Measurements from ENCODE around the gene TAF15. TPM values are rescaled to one million over a fixed set of nuclear protein-coding genes. Genes with fewer than 3 reads are reported as not detected.

Gene TAF15
- total RNA-seq, 2 experiments from 2014 or later: 65.9 to 256 TPM

GRCh38 chr17:35841505-35841904, 32.2 kb downstream of the TAF15 start:
- Histone ChIP-seq H3K4me3 (ENCODE audit: low read depth, low read length, poor library complexity, severe bottlenecking) (no peak overlapping the region), H2AFZ (ENCODE audit: low read length) (no peak overlapping the region), H3K4me1 (ENCODE audit: insufficient read depth, low read length, poor library complexity, severe bottlenecking) (no peaks in the 10 kb centered on the region), H3K9me2 (ENCODE audit: insufficient read depth, low read length) (no peaks in the 10 kb centered on the region), H3K4me2 (ENCODE audit: low read length) (no peak overlapping the region), H3K36me3 (ENCODE audit: insufficient read depth, low read length) (peaks cover 99% of the 10 kb centered on the region), H3K79me2 (ENCODE audit: insufficient read depth, low read depth, low read length) (no peaks in the 10 kb centered on the region), H3K27ac (ENCODE audit: low read depth, low read length, poor library complexity, severe bottlenecking) (no peak overlapping the region), H3K9me3 (ENCODE audit: low read length) (no peaks in the 10 kb centered on the region), H4K20me1 (ENCODE audit: insufficient read depth, low read length) (no peaks in the 10 kb centered on the region)
- no TSS peak for BruUV-seq (replicated peaks)
- ChIA-PET CTCF (ENCODE audit: unreplicated experiment) (no interaction called here), POLR2A (interaction anchor here (0.7 kb wide), 1 partner anchor 1535 kb away, joined by 4 read pairs; no protein-coding TSS in a partner anchor)
- DNase-seq (ENCODE audit: low spot score): no peak
- no peak for TF ChIP-seq EZH2phosphoT487 (IDR thresholded peaks at IDR 0.05; ENCODE audit: borderline replicate concordance, low read depth, low read length)
- intact Hi-C loops (cut with micrococcal nuclease; ENCODE audit: unreplicated experiment): no loop called here

DNA sequence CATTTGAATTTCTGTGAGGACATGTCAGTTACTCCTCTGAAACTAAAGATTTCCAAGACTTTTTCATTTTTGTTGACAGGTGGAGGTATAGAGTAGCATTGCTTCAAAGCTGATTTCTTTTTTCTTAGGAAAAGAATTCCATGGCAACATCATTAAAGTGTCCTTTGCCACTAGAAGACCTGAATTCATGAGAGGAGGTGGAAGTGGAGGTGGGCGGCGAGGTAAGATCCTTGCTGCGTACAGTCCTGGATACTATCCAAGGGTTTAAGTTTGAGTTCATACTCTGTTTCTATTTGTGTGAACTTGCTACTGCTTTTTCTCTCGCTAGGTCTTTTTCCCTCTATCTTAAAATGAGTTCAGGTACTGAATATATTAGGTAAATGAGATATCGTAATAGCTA, 33.0 kb downstream of the TAF15 start:
- H4K20me1 ChIP-seq (ENCODE audit: insufficient read depth, low read length): no peaks in the 10 kb centered on the region
- BruUV-seq (replicated peaks): no TSS peak
- no peaks in the 10 kb centered on the region for H3K79me2 ChIP-seq (ENCODE audit: insufficient read depth, low read depth, low read length)
- H3K9me3 ChIP-seq (ENCODE audit: low read length): no peaks in the 10 kb centered on the region
- H3K27ac ChIP-seq (ENCODE audit: low read depth, low read length, poor library complexity, severe bottlenecking): no peak overlapping the region
- intact Hi-C loops (cut with micrococcal nuclease; ENCODE audit: unreplicated experiment): no loop called here
- TF ChIP-seq EZH2phosphoT487 (IDR thresholded peaks at IDR 0.05; ENCODE audit: borderline replicate concordance, low read depth, low read length): no peak
- no peak for TF ChIP-seq CTCF (conservative IDR thresholded peaks at IDR 0.05; ENCODE audit: low read length)
- no peak for DNase-seq (ENCODE audit: low spot score)
- H3K4me2 ChIP-seq (ENCODE audit: low read length): no peak overlapping the region
- no peaks in the 10 kb centered on the region for H3K4me1 ChIP-seq (ENCODE audit: insufficient read depth, low read length, poor library complexity, severe bottlenecking)
- no peaks in the 10 kb centered on the region for H3K9me2 ChIP-seq (ENCODE audit: insufficient read depth, low read length)
- H3K4me3 ChIP-seq (ENCODE audit: low read depth, low read length, poor library complexity, severe bottlenecking): no peak overlapping the region
- peaks cover 99% of the 10 kb centered on the region for H3K36me3 ChIP-seq (ENCODE audit: insufficient read depth, low read length)
- POLR2A ChIA-PET: interaction anchor here (0.6 to 1.1 kb wide), 2 partner anchors 9 to 387 kb away, joined by 3 read pairs; no protein-coding TSS in a partner anchor
- no peak overlapping the region for H2AFZ ChIP-seq (ENCODE audit: low read length)
- CTCF ChIA-PET (ENCODE audit: unreplicated experiment): no interaction called here

DNA sequence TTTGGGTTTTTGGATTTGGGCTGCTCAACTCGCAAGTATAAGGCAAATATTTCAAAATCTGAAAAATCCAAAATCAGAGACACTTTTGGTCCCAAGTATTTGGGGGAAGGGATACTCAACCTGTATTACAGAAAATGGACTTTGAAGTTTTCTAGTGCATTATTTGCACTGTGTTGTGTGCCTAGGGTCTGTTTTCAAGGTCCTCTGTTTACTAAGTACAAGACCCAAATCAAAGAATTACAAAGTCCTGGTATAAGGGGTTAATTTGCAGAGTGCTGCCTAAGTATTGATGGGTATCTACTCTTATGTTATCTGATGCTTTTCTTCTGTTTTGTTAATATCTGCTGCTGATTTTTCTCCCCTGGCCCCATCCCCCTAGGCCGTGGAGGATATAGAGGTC, 34.4 kb downstream of the TAF15 start:
- H3K9me3 ChIP-seq (ENCODE audit: low read length): no peaks in the 10 kb centered on the region
- no peaks in the 10 kb centered on the region for H3K79me2 ChIP-seq (ENCODE audit: insufficient read depth, low read depth, low read length)
- no peak for DNase-seq (ENCODE audit: low spot score)
- H3K4me2 ChIP-seq (ENCODE audit: low read length): no peak overlapping the region
- ChIA-PET POLR2A (no interaction called here), CTCF (ENCODE audit: unreplicated experiment) (no interaction called here)
- no TSS peak for BruUV-seq (replicated peaks)
- TF ChIP-seq CTCF (conservative IDR thresholded peaks at IDR 0.05; ENCODE audit: low read length) (no peak), EZH2phosphoT487 (IDR thresholded peaks at IDR 0.05; ENCODE audit: borderline replicate concordance, low read depth, low read length) (no peak)
- H2AFZ ChIP-seq (ENCODE audit: low read length): no peak overlapping the region
- no peak overlapping the region for H3K27ac ChIP-seq (ENCODE audit: low read depth, low read length, poor library complexity, severe bottlenecking)
- intact Hi-C loops (cut with micrococcal nuclease; ENCODE audit: unreplicated experiment): no loop called here
- H3K4me3 ChIP-seq (ENCODE audit: low read depth, low read length, poor library complexity, severe bottlenecking): no peak overlapping the region
- H4K20me1 ChIP-seq (ENCODE audit: insufficient read depth, low read length): no peaks in the 10 kb centered on the region
- peaks cover 99% of the 10 kb centered on the region for H3K36me3 ChIP-seq (ENCODE audit: insufficient read depth, low read length)
- H3K4me1 ChIP-seq (ENCODE audit: insufficient read depth, low read length, poor library complexity, severe bottlenecking): no peaks in the 10 kb centered on the region
- no peaks in the 10 kb centered on the region for H3K9me2 ChIP-seq (ENCODE audit: insufficient read depth, low read length)
